Natural killer cell (primary cell): ENCODE data around the gene SMURF2. TPM values are rescaled to one million over a fixed set of nuclear protein-coding genes. Genes with fewer than 3 reads are reported as not detected.
A peak's percentile ranks its signal among the peaks of the same experiment; 100 is the strongest.
"Not testable (repeated sequence)": the region's sequence is repeated elsewhere in the genome, so short reads cannot be mapped to it uniquely, and the experiment has no call there.

Experiments
- ATAC-seq, 3 donors: fragments of 150-1000 bp in 2 of 3; fragments of 200-7000 bp in 1 of 3; cut with Tn5 transposase; 1 replicate in 1 of 3; 2 replicates in 2 of 3; pipeline ENCODE4 v1.10.0; 2021; ENCODE audit warnings: mild to moderate bottlenecking in 2 of 3, moderate library complexity in 2 of 3
- DNase-seq, 2 donors: peaks; one replicate each; pipeline versions ENCODE4 v3.0.0 to v3.0.0-alpha.2; 2013 to 2021; ENCODE audit warnings: mixed read lengths in 1 of 2
- H3K27ac ChIP-seq: one replicate; pipeline ENCODE4 v1.5.1; 2013; ENCODE audit warnings: mild to moderate bottlenecking, low read length
- H3K27me3 ChIP-seq: one replicate; pipeline ENCODE4 v1.6.1; 2013; ENCODE audit warnings: low read length; ENCODE audit not compliant: control insufficient read depth, insufficient read depth
- H3K36me3 ChIP-seq: one replicate; pipeline ENCODE4 v1.6.1; 2013; ENCODE audit warnings: low read length; ENCODE audit not compliant: control insufficient read depth, insufficient read depth
- H3K4me1 ChIP-seq: one replicate; pipeline ENCODE4 v1.6.1; 2013; ENCODE audit warnings: low read length; ENCODE audit not compliant: control insufficient read depth, insufficient read depth
- H3K4me3 ChIP-seq: one replicate; pipeline ENCODE4 v1.5.1; 2013; ENCODE audit warnings: low read length
- H3K9me3 ChIP-seq: one replicate; pipeline ENCODE4 v1.6.1; 2013; ENCODE audit warnings: low read length; ENCODE audit not compliant: control insufficient read depth, insufficient read depth
- H3K27ac Mint-ChIP-seq, 2 donors: one replicate each; pipeline ENCODE4 v1.8.0; 2022; ENCODE audit warnings: mild to moderate bottlenecking in 2 of 2, mixed read lengths in 2 of 2, moderate library complexity in 1 of 2
- H3K27me3 Mint-ChIP-seq, 2 donors: one replicate each; pipeline ENCODE4 v1.8.0; 2022; ENCODE audit warnings: low read depth in 2 of 2, mixed read lengths in 2 of 2
- H3K36me3 Mint-ChIP-seq: one replicate; pipeline ENCODE4 v1.8.0; 2022; ENCODE audit warnings: mixed read lengths
- H3K4me1 Mint-ChIP-seq, 2 donors: one replicate each; pipeline ENCODE4 v1.8.0; 2022; ENCODE audit warnings: mixed read lengths in 2 of 2
- H3K4me3 Mint-ChIP-seq: one replicate; pipeline ENCODE4 v1.8.0; 2022; ENCODE audit warnings: mild to moderate bottlenecking, moderate library complexity, mixed read lengths
- H3K9me3 Mint-ChIP-seq, 2 donors: one replicate each; pipeline ENCODE4 v1.8.0; 2022; ENCODE audit warnings: mixed read lengths in 2 of 2
- WGBS: methylation state at CpG from one replicate; pipeline ENCODE4 v1.1.7; 2013; ENCODE audit warnings: missing lambda C conversion rate; ENCODE audit not compliant: insufficient coverage; 5-methylcytosine and 5-hydroxymethylcytosine counted together
- intact Hi-C: fragments of 100-400 bp; cut with micrococcal nuclease; formaldehyde crosslinking; loops from one replicate; pipeline ENCODE4 v1.14.2; 2022
- total RNA-seq, 4 donors: library from RNA; stranded (reverse); fragments of 120-200 nt in 1 of 4; gene quantifications; one replicate each; pipeline versions ENCODE4 v1.2.3 to v1.2.4, GENCODE V29; 2013 to 2022
- TF ChIP-seq, protein P1 (sequence below): fragments of 200-600 bp; IDR thresholded peaks from one replicate; pipeline ENCODE4 v1.8.0; 2022; ENCODE audit warnings: antibody characterized with exemption

The SMURF2 gene
- total RNA-seq, 3 donors from 2014 or later (not counting 1 experiment from before 2014, with no cell fraction given): 43.8 to 54.5 (median 46.5) TPM

DNA sequence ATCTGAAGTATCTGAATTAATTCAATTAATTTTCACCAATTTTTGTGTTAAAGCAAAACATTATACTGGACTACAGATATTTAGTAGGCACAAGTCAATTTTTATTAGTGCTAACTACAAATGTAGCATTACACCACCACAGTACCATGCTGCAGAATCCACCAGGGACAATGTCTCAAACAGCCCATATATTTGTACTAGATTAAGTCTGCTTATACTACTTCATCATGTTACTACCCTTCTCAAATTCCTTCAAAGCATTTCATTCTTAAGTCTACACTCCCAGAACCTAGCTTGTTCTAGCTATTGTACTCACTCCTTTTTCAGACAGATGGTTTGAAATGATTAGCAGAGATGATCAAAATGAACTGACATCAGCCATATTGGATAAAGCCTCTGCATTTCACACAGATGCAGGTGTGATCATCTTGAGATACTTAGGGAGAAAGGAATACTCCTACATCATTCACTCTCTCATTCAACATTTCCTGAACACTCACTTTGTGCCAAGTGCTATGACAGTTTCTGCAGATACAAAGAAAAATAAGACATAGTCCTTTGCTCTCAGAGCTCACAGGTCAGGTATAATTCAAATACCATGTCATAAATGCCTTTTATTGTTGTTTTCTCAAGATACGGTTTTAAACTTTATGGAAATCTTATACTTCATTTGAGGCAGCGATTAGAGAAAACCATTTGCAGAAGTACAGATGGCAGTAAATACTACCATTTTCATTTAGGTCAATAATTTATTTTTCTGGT lies 47.7 kb downstream of the SMURF2 start:
- H3K9me3 ChIP-seq: no peaks in the 10 kb centered on the region
- H3K27me3 ChIP-seq: no peaks in the 10 kb centered on the region
- ATAC-seq: no peak
- DNase-seq: no peak
- TF ChIP-seq, protein P1, sequence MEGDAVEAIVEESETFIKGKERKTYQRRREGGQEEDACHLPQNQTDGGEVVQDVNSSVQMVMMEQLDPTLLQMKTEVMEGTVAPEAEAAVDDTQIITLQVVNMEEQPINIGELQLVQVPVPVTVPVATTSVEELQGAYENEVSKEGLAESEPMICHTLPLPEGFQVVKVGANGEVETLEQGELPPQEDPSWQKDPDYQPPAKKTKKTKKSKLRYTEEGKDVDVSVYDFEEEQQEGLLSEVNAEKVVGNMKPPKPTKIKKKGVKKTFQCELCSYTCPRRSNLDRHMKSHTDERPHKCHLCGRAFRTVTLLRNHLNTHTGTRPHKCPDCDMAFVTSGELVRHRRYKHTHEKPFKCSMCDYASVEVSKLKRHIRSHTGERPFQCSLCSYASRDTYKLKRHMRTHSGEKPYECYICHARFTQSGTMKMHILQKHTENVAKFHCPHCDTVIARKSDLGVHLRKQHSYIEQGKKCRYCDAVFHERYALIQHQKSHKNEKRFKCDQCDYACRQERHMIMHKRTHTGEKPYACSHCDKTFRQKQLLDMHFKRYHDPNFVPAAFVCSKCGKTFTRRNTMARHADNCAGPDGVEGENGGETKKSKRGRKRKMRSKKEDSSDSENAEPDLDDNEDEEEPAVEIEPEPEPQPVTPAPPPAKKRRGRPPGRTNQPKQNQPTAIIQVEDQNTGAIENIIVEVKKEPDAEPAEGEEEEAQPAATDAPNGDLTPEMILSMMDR: no peak
- Mint-ChIP-seq H3K4me1 (peaks cover 30 to 40% of the 10 kb centered on the region in 2 donors), H3K4me3 (no peak overlapping the region), H3K9me3 (no peaks in the 10 kb centered on the region), H3K36me3 (no peaks in the 10 kb centered on the region), H3K27ac (no peak overlapping the region), H3K27me3 (no peaks in the 10 kb centered on the region)
- no peaks in the 10 kb centered on the region for H3K36me3 ChIP-seq
- no peak overlapping the region for H3K4me3 ChIP-seq
- no peak overlapping the region for H3K27ac ChIP-seq
- 50% methylated on average over 1 of the region's 2 CpGs for WGBS
- intact Hi-C loops: no loop called here
- H3K4me1 ChIP-seq: peaks cover 10% of the 10 kb centered on the region

DNA sequence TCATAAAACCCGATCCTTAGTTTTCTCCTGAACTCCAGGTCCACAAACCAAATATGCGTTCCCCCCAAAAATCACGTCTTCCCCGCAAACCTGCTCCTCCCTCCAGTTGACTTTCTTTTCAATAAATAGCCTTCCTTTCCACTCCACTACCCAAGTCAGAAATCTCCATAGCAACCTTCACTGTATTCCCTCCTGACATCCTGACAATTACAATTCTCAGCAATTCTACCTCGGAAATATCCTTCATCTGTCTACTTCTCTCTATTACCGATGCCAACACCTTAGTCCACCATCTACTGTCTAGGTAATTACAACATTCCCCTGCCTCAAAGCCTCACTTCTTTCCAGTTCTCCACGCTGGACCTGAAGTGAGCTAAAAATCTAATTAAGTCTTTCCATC lies 50.7 kb downstream of the SMURF2 start:
- H3K36me3 Mint-ChIP-seq: no peaks in the 10 kb centered on the region
- no peak for DNase-seq
- no peaks in the 10 kb centered on the region for H3K9me3 Mint-ChIP-seq
- H3K27me3 Mint-ChIP-seq: no peaks in the 10 kb centered on the region
- H3K27ac Mint-ChIP-seq: no peak overlapping the region
- Histone ChIP-seq H3K4me1 (peaks cover 8% of the 10 kb centered on the region), H3K27ac (no peak overlapping the region), H3K4me3 (no peak overlapping the region), H3K9me3 (no peaks in the 10 kb centered on the region), H3K27me3 (no peaks in the 10 kb centered on the region), H3K36me3 (no peaks in the 10 kb centered on the region)
- 97% methylated on average over 7 of the region's 7 CpGs for WGBS
- TF ChIP-seq, protein P1: no peak
- intact Hi-C loops: no loop called here
- no peak overlapping the region for H3K4me3 Mint-ChIP-seq
- ATAC-seq: no peak
- H3K4me1 Mint-ChIP-seq: peaks cover 32 to 41% of the 10 kb centered on the region in 2 donors

DNA sequence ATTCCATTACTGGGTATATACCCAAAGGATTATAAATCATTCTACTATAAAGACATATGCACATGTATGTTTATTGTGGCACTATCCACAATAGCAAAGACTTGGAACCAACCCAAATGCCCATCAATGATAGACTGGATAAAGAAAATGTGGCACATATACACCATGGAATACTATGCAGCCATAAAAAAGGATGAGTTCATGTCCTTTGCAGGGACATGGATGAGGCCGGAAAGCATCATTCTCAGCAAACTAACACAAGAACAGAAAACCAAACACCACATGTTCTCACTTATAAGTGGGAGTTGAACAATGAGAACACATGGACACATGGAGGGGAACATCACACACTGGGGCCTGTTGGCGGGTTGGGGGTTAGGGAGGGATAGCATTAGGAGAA lies 51.9 kb downstream of the SMURF2 start:
- H3K4me3 Mint-ChIP-seq, ATAC-seq, H3K27me3 Mint-ChIP-seq, H3K36me3 Mint-ChIP-seq, H3K27ac Mint-ChIP-seq, H3K36me3 ChIP-seq, H3K27me3 ChIP-seq, DNase-seq, H3K9me3 ChIP-seq, H3K4me3 ChIP-seq, intact Hi-C loops, H3K9me3 Mint-ChIP-seq, H3K27ac ChIP-seq, H3K4me1 ChIP-seq: not testable (repeated sequence)
- no CpG with 5 or more reads among the region's 2 CpGs for whole genome bisulfite sequencing
- peaks cover 35 to 43% of the 10 kb centered on the region in 2 donors for H3K4me1 Mint-ChIP-seq

DNA sequence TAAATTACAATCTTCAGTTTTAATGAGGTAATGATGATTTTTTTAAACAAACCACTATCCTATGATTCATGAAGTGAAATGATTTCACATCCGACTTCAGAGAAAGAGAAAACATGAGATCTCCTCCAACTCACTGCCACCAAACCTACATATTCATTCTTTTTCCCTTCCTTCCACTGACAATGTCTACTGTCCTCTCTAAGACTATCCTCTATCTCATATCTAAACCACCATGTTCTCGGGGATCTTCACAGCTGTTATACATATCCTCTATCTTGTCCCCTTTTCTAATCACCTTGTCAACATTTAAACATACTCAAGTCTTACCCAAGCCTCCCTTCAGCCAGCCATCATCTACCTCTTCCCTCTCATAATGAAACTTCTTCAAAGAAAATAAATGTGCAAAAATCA lies 53.5 kb downstream of the SMURF2 start:
- no peak overlapping the region for H3K4me3 ChIP-seq
- H3K27me3 ChIP-seq: no peaks in the 10 kb centered on the region
- TF ChIP-seq, protein P1: no peak
- intact Hi-C loops: no loop called here
- H3K4me1 ChIP-seq: peaks cover 3% of the 10 kb centered on the region
- H3K9me3 ChIP-seq: no peaks in the 10 kb centered on the region
- no peak overlapping the region for H3K4me3 Mint-ChIP-seq
- H3K27me3 Mint-ChIP-seq: no peaks in the 10 kb centered on the region
- ATAC-seq: peak in 1 of 3 donors; percentile 62
- WGBS: 47% methylated on average over 2 of the region's 2 CpGs
- H3K36me3 Mint-ChIP-seq: no peaks in the 10 kb centered on the region
- peaks cover 29 to 32% of the 10 kb centered on the region in 2 donors for H3K4me1 Mint-ChIP-seq
- H3K36me3 ChIP-seq: no peaks in the 10 kb centered on the region
- no peak for DNase-seq
- peak overlapping the region; percentile 52 to 80 for H3K27ac Mint-ChIP-seq
- H3K27ac ChIP-seq: no peak overlapping the region
- H3K9me3 Mint-ChIP-seq: no peaks in the 10 kb centered on the region
